Amniotic stem cell (primary cell): ENCODE data around the gene ZNF415.
A peak's percentile ranks its signal among the peaks of the same experiment; 100 is the strongest.
"Not testable (repeated sequence)": the region's sequence is repeated elsewhere in the genome, so short reads cannot be mapped to it uniquely, and the experiment has no call there.

ENCODE experiments used
- DNase-seq: peaks from one replicate; lab custom pipeline; 2025; lab: John Stamatoyannopoulos, UW

The ZNF415 gene

GRCh38 chr19:53132141-53132991 is at the start of gene ZNF415:
TSS of gene ZNF415 (minus strand) at chr19:53132910. CDS start at chr19:53122676, 10,234 bp downstream.
- no peak for DNase-seq

GRCh38 chr19:53182202-53182601 is 49.5 kb upstream of the ZNF415 start:
- no peak for DNase-seq

GRCh38 chr19:53177986-53178385 is 45.3 kb upstream of the ZNF415 start:
- no peak for DNase-seq

DNA sequence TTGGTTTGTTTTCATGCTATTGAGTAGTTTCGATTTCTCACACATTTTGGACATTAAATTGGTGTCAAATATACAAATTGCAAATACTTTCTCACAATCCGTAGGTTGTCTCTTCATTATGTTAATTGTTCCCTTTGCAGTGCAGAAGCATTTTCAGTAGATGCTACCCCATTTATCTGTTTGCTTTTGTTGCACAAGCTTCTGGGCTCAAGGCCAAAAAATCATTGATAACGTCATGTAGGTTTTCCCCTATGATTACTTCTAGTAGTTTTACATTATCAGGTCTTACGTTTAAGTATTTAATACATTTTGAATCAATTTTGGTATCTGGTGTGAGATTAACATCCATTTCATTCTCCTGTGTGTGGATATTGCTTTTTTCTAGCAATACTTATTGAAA is 40.2 kb upstream of the ZNF415 start:
- no peak for DNase-seq

DNA sequence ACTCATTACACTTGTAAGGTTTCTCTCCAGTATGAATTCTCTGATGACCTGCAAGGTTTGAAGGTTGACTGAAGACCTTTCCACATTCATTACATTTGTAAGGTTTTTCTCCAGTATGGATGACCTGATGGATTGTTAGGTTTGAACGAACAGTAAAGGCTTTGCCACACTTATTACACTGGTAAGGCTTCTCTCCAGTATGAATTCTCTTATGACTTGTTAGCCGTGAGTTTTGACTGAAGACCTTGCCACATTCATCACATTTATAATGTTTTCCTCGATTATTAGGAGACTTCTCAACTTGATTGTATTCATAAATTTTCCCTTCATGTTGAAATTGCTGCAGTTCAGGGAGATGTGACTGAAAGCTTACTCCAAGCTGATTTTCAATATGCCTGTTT is 33.0 kb upstream of the ZNF415 start:
- DNase-seq: no peak

GRCh38 chr19:53161123-53161522 is 28.4 kb upstream of the ZNF415 start:
- no peak for DNase-seq

DNA sequence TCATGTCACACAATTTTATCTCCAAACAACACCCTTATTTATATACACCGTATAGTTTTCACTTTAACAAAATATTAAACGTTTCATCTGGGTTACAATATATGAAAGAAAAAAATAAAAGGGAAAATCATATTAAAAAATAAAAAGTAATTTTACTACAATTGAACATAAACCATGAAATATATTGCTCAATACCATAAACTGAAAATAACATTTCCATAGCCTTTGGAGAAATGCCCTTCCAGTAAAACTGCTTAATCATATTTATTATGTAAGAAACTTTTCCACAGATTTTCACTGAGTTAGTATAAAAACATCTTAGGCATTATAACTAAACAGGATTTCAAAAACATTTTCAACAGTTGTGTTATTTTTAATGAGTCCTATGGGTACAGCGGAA is 27.6 kb upstream of the ZNF415 start:
- no peak for DNase-seq

DNA sequence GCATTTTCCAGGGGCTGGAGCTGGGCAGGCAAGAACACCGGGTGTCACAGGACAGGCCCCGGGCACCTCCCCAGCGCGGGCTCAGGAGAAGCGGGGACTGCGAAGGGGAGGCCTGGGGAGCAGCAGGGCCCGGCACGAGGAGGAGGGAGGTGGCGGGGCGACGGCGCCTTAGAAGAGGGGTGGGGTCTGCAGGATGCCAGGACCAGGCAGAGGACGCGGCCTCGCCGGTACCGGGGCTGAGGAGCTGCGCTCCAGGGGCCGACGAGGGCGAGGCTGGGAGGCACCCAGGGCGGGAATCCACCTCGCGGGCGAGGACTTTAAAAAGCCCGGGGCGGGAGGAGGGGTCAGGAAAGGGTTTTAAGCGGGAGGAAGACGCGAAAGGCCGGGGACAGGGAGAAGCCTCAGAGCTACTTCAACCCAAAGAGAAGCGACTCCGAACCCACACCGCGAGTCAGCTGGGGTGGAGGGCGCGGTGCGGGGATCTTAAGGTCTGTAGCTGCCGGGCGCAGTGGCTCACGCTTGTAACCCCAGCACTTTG is 25.5 kb upstream of the ZNF415 start:
- no peak for DNase-seq

DNA sequence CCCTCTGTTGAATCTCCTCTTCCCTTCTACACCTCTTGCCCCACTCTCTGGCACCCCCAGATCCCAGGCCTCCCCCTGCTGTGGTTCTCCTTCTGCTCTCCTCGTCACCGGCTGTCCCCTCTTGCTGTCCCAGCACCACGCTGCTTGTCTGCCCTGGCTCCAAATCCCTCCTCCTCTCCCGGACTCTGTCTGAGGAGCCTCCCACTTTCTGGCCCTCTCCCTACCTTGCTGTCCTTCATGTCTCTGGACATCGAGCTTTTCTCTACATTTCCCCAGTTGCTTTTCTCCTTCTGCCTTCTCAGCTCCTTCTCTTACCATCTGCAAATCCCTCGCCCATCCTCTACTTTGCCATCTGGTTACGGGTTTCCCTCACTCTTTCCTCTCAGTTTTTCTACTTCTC is 24.9 kb upstream of the ZNF415 start:
- DNase-seq: no peak

DNA sequence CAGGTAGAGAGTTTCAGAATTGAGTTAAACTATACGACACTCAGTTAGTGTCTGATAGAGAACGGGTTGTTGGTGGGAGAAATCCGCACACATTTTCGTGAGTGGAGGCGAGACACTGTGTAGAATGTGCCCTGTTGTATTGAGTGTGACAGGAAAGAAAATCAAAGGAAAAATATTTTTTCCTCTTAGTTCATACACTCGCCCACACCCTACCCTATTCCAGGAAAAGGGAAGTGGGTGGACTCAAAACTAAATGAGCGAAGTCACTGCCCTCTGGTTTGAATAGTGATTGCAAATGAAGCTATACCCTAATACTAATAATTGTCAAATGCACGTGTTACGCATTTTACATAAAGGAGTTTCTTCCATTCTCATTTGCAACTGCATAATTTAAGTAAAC is 24.1 kb upstream of the ZNF415 start:
- DNase-seq: no peak

- DNase-seq: no peak
Measured at GRCh38 chr19:53147645-53148044, 14.9 kb upstream of the ZNF415 start.

- no peak for DNase-seq
Measured at GRCh38 chr19:53140351-53140750, 7.6 kb upstream of the ZNF415 start.

DNA sequence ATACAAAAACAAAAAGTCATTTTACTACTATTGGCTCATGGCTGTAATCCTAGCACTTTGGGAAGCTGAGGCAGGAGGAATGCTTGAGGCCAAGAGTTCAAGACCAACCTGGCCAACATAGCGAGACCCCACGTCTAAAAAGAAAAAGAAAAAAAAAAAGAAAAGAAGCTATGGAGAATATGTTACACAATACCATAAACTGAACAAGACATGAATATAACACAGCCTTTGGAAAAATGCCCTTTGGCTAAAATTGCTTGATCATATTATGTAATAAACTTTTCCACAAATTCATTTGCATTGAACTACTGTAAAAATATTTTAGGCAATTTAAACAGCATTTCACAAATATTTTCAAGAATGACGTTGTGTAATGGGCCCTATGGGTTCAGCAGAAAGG is 3.7 kb upstream of the ZNF415 start:
- DNase-seq: no peak

DNA sequence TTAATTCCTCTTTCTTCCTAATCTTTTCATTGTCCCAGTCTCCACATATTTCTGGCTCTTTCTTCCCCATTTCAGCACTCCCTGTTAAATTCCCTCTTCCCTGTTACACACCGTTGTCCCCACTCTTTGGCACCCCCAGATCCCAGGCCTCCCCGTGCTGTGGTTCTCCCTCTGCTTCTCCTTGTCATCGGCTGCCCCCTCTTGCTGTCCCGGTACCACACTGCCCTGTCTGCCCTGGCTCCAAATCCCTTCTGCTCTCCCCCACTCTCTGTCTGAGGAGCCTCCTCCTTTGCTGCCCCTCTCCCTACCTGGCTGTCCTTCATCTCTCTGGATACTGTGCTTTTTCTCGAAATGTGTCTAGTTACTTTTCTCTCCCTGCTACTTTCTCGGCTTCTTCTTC is 983 bp downstream of the ZNF415 start:
- no peak for DNase-seq

- no peak for DNase-seq
Measured at GRCh38 chr19:53131085-53131590, 1.6 kb downstream of the ZNF415 start.

DNA sequence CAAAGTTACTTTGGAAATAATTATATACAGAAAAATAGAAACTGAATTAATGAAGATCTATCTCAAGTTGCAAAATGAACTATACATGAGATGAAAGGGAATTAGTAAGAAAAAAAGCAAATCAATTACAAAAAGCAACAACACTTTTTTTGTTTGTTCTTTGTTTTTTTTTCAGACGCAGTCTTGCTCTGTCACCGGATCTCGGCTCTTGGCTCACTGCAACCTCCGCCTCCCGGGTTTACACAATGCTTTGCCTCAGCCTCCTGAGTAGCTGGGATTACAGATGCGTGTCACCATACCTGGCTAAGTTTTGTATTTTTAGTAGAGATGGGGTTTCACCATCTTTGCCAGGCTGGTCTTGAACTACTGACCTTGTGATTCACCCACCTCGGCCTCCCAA is 2.2 kb downstream of the ZNF415 start:
- DNase-seq: no peak

- DNase-seq: not testable (repeated sequence)
Measured at GRCh38 chr19:53126733-53127526, 5.8 kb downstream of the ZNF415 start.

DNA sequence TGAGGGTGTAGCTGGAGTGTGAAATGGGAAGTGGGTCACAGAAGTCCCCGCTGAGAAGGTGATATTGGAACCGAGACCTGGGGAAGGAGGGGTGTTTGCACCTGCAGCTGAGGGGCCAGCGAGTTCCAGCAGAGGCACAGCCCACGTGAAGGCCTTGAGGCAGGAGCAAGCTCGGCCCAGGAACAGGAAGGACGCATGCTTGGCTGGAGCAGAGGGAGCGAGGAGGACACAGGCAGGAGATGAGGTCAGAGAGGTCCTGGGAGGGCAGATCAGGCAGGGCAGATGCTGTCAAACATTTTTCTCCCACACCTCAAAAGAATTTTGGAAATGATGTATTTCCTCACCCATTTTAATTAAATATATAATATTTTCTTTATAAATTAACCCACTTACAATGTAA is 9.3 kb downstream of the ZNF415 start:
- no peak for DNase-seq

GRCh38 chr19:53112286-53112685 is 20.4 kb downstream of the ZNF415 start:
- no peak for DNase-seq

DNA sequence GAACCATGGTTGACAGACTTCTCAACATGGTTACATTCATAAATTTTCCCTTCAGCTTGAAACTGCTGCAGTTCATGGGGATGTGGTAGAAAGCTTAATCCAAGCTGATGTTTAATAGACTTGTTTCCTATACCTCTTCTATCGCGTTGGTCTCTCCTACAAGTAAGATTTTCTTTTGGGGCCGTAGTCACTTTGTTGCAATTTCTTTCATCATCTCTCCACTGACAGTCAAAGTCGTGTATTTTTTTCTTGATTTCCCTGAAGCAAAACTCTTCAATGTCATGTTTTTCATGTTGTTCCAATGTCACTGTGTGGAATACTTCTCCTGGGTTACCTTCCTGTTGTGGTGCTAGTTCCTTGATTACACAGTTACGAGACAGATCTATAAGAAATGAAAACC is 23.2 kb downstream of the ZNF415 start:
- DNase-seq: no peak

DNA sequence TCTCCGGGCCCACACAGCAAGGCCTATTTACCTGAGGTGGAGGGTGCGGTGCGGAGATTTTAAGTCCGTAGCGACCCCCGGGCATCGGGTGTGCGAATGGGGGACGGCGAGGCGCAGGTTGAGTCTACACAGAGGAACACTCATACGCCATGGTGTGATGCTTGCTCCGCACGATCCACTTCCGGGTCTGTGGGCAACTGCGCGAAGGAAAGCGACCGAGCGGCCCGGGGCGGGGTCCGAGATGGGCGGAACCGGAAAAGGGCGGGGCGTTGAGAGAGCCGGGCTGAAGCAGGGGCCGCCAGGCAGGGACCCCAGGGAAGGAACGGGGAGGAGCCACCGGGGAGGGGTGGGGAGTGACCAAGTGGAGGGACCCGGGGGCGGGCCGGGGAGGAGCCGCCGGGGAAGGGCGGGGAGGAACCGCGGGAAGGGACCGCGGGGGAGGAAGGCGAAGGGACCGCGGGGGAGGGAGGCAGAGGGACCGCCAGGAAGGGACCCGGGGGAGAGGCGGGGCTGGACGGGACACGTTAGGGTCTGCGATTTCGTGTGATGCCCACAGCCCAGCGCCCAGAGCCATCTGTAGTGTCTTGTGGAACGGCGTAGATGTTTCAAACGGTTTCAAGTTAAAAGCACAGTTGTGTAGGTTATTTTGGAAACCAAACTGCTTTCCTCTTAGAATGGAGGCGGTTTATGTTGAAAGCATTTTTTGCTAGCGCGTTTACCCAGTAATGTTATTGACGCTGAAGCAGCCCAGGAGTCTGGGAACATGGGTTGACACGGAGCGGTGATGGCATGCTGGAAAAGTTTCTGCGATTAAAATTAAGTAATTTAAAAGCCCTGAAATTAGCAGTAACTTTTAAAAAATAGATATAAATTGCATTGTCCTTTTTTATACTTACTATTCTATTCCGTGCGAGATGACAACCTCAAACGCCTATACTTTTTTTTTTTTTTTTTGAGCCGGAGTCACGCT is 29.2 kb downstream of the ZNF415 start, which contains the start of gene ZNF160:
Gene ZNF160, minus strand, starts transcription at position 189 of the 970 bp plus-strand sequence. CDS start 17,146 bp downstream, outside the sequence.
- peak; percentile 96 for DNase-seq
